ENCODE results near the gene EPB41L3.

EPB41L3 gene

GRCh38 chr18:5388896-5389295 lies 154.9 kb downstream of the EPB41L3 start:
- no peaks in the 10 kb centered on the region for H3K9me3 ChIP-seq (ENCODE audit: control insufficient read depth, low read length)
- H3K36me3 ChIP-seq (ENCODE audit: control insufficient read depth, insufficient read depth, low read length): no peaks in the 10 kb centered on the region
- WGBS, 2 experiments (ENCODE audit: insufficient coverage in 2 of 2): 80% methylated on average over 2 of the region's 3 CpGs; no CpG with 5 or more reads in 1 of the 2 experiments
- H3K4me1 ChIP-seq (ENCODE audit: control insufficient read depth, insufficient read depth, low read length, poor library complexity, severe bottlenecking): no peaks in the 10 kb centered on the region
- no peak overlapping the region for H3K27ac ChIP-seq (ENCODE audit: low read depth, low read length, severe bottlenecking)
- H3K4me3 ChIP-seq (ENCODE audit: extremely low read depth, insufficient read depth, low read length, poor library complexity, severe bottlenecking): no peak overlapping the region

DNA sequence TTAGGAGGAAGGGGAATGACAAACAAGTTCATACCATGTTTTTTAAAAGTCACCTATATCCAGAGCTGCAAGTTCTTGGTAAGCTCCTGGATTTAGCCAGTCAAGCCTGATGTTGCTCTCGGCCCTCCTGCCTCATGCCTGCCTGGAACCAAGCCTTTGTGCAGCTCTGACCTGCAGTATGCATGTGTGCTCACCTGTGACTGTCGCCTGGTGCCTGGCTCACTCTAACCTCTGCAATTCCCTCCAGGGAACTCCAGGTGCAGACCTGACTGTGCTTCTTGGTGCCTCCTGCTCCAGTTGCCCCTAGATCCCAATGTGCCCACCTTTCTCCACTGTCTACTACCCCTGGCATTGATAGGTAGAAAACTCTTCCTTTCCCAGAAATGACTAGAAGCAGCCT lies 163.2 kb downstream of the EPB41L3 start:
- 90 to 93% methylated on average over 2 of the region's 2 CpGs for WGBS, 2 experiments (ENCODE audit: insufficient coverage in 2 of 2)
- Histone ChIP-seq H3K4me1 (ENCODE audit: control insufficient read depth, insufficient read depth, low read length, poor library complexity, severe bottlenecking) (no peaks in the 10 kb centered on the region), H3K36me3 (ENCODE audit: control insufficient read depth, insufficient read depth, low read length) (no peaks in the 10 kb centered on the region)

DNA sequence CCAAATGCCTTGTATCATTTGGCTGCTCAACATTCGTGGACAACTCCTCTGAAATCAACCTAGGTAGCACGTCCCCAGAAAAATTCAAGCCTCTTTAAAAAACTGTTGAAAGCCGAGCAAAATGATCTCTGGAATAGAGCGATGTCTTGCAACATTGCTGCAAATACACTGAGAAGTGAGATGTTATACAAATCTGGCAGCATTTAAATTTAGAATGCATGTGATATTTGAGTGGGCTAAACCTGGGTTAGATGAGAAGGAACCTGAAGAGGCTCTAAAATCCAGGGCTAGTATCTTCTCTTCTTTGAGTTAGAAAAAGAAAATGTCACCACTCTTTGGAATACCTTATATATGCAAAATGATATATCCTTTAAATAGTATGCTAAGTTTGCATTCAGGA lies 166.8 kb downstream of the EPB41L3 start:
- Histone ChIP-seq H3K4me3 (ENCODE audit: extremely low read depth, insufficient read depth, low read length, poor library complexity, severe bottlenecking) (no peak overlapping the region), H3K27ac (ENCODE audit: low read depth, low read length, severe bottlenecking) (no peak overlapping the region), H3K9me3 (ENCODE audit: control insufficient read depth, low read length) (no peaks in the 10 kb centered on the region), H3K36me3 (ENCODE audit: control insufficient read depth, insufficient read depth, low read length) (no peaks in the 10 kb centered on the region), H3K4me1 (ENCODE audit: control insufficient read depth, insufficient read depth, low read length, poor library complexity, severe bottlenecking) (no peaks in the 10 kb centered on the region)
- WGBS, 2 experiments (ENCODE audit: insufficient coverage in 2 of 2): 77 to 97% methylated on average over 3 to 4 of the region's 4 CpGs

More for the DNA sequence above, 163.2 kb downstream of the EPB41L3 start:
- Histone ChIP-seq H3K27ac (ENCODE audit: low read depth, low read length, severe bottlenecking) (no peak overlapping the region), H3K4me3 (ENCODE audit: extremely low read depth, insufficient read depth, low read length, poor library complexity, severe bottlenecking) (no peak overlapping the region), H3K9me3 (ENCODE audit: control insufficient read depth, low read length) (no peaks in the 10 kb centered on the region)

- H3K4me3 ChIP-seq (ENCODE audit: extremely low read depth, insufficient read depth, low read length, poor library complexity, severe bottlenecking): no peak overlapping the region
- WGBS, 2 experiments (ENCODE audit: insufficient coverage in 2 of 2): 88 to 100% methylated on average over 1 of the region's 1 CpG
- H3K36me3 ChIP-seq (ENCODE audit: control insufficient read depth, insufficient read depth, low read length): no peaks in the 10 kb centered on the region
- no peak overlapping the region for H3K27ac ChIP-seq (ENCODE audit: low read depth, low read length, severe bottlenecking)
- H3K4me1 ChIP-seq (ENCODE audit: control insufficient read depth, insufficient read depth, low read length, poor library complexity, severe bottlenecking): no peaks in the 10 kb centered on the region
- H3K9me3 ChIP-seq (ENCODE audit: control insufficient read depth, low read length): no peaks in the 10 kb centered on the region
Measured at GRCh38 chr18:5370332-5370731, 173.5 kb downstream of the EPB41L3 start.

- H3K4me3 ChIP-seq (ENCODE audit: extremely low read depth, insufficient read depth, low read length, poor library complexity, severe bottlenecking): no peak overlapping the region
- 90 to 93% methylated on average over 2 of the region's 2 CpGs for WGBS, 2 experiments (ENCODE audit: insufficient coverage in 2 of 2)
- no peaks in the 10 kb centered on the region for H3K36me3 ChIP-seq (ENCODE audit: control insufficient read depth, insufficient read depth, low read length)
- H3K27ac ChIP-seq (ENCODE audit: low read depth, low read length, severe bottlenecking): no peak overlapping the region
- H3K9me3 ChIP-seq (ENCODE audit: control insufficient read depth, low read length): no peaks in the 10 kb centered on the region
- H3K4me1 ChIP-seq (ENCODE audit: control insufficient read depth, insufficient read depth, low read length, poor library complexity, severe bottlenecking): no peaks in the 10 kb centered on the region
Measured at GRCh38 chr18:5369513-5369912, 174.3 kb downstream of the EPB41L3 start.

- H3K9me3 ChIP-seq (ENCODE audit: control insufficient read depth, low read length): no peaks in the 10 kb centered on the region
- H3K36me3 ChIP-seq (ENCODE audit: control insufficient read depth, insufficient read depth, low read length): no peaks in the 10 kb centered on the region
- no peaks in the 10 kb centered on the region for H3K4me1 ChIP-seq (ENCODE audit: control insufficient read depth, insufficient read depth, low read length, poor library complexity, severe bottlenecking)
- no peak overlapping the region for H3K27ac ChIP-seq (ENCODE audit: low read depth, low read length, severe bottlenecking)
- no peak overlapping the region for H3K4me3 ChIP-seq (ENCODE audit: extremely low read depth, insufficient read depth, low read length, poor library complexity, severe bottlenecking)
- WGBS, 2 experiments (ENCODE audit: insufficient coverage in 2 of 2): 75 to 88% methylated on average over 2 of the region's 3 CpGs
Measured at GRCh38 chr18:5365443-5365842, 178.4 kb downstream of the EPB41L3 start.

DNA sequence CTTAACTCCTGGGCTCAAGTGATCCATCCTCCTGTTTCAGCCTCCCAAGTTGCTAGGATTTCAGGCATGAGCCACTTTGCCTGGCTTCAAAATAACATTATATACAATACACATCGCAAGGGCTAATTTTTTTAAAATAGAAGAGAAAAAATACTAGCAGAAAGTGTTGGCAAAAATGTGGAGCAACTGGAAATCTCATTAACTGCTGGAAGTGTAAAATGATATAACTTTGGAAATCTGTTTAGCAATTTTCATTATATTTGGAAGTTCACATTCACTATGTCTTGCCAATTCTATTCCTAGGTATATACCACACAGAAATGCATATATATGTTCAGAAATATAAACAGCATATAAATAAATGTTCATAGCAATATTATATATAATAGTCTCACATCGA lies 193.2 kb downstream of the EPB41L3 start:
- Histone ChIP-seq H3K4me1 (ENCODE audit: control insufficient read depth, insufficient read depth, low read length, poor library complexity, severe bottlenecking) (no peaks in the 10 kb centered on the region), H3K27ac (ENCODE audit: low read depth, low read length, severe bottlenecking) (no peak overlapping the region), H3K4me3 (ENCODE audit: extremely low read depth, insufficient read depth, low read length, poor library complexity, severe bottlenecking) (no peak overlapping the region), H3K9me3 (ENCODE audit: control insufficient read depth, low read length) (no peaks in the 10 kb centered on the region), H3K36me3 (ENCODE audit: control insufficient read depth, insufficient read depth, low read length) (no peaks in the 10 kb centered on the region)
- no CpG with 5 or more reads among the region's 2 CpGs for whole genome bisulfite sequencing, 2 experiments (ENCODE audit: insufficient coverage in 2 of 2)

Data from mesodermal cell (in vitro differentiated cells).